Esophagus squamous epithelium (tissue), 5 donors: ENCODE results near the gene SMG7. TPM values are rescaled to one million over a fixed set of nuclear protein-coding genes. Genes with fewer than 3 reads are reported as not detected.
A peak's percentile ranks its signal among the peaks of the same experiment; 100 is the strongest.

Experiments used
- DNase-seq: peaks from one replicate; lab custom pipeline; 2025; lab: John Stamatoyannopoulos, UW
- H3K27ac ChIP-seq, 4 donors: fragments of 200-600 bp; sonication (generic); one replicate each; pipeline ENCODE4 v1.5.1; 2016 to 2019; ENCODE audit warnings: mild to moderate bottlenecking in 1 of 4
- H3K27me3 ChIP-seq, 4 donors: fragments of 200-600 bp; sonication (generic); 1 replicate in 3 of 4; 2 replicates in 1 of 4; pipeline versions ENCODE4 v1.5.1 to v1.6.0; 2017 to 2021; ENCODE audit warnings: antibody characterized with exemption in 1 of 4
- H3K36me3 ChIP-seq, 3 donors: fragments of 200-600 bp; sonication (generic); one replicate each; pipeline ENCODE4 v1.5.1; 2016 to 2019
- H3K4me1 ChIP-seq, 3 donors: fragments of 200-600 bp; sonication (generic); one replicate each; pipeline ENCODE4 v1.5.1; 2017 to 2019
- H3K4me3 ChIP-seq, 4 donors: fragments of 200-600 bp; sonication (generic); 1 replicate in 3 of 4; 2 replicates in 1 of 4; pipeline ENCODE4 v1.5.1; 2016 to 2019; ENCODE audit warnings: mild to moderate bottlenecking in 2 of 4, moderate library complexity in 1 of 4
- H3K9me3 ChIP-seq, 3 donors: fragments of 200-600 bp; sonication (generic); one replicate each; pipeline ENCODE4 v1.5.1; 2016 to 2019
- CTCF ChIP-seq, 6 experiments: fragments of 450-650 bp in 4 of 6; fragments of 200-600 bp in 2 of 6; sonication (generic) in 2 of 6; IDR thresholded peaks; one replicate each; pipeline ENCODE4 v1.5.1; 2016 to 2019; ENCODE audit warnings: antibody characterized with exemption in 6 of 6, mild to moderate bottlenecking in 4 of 6, moderate library complexity in 4 of 6
- POLR2A ChIP-seq, 4 donors: fragments of 450-650 bp; IDR thresholded peaks; one replicate each; pipeline ENCODE4 v1.6.1; 2017; ENCODE audit warnings: antibody characterized with exemption in 4 of 4, mild to moderate bottlenecking in 4 of 4, moderate library complexity in 3 of 4
- WGBS, 2 donors: methylation state at CpG; one replicate each; pipeline ENCODE4 v1.1.5; 2018; 5-methylcytosine and 5-hydroxymethylcytosine counted together
- intact Hi-C: fragments of 100-400 bp; cut with DNase I; formaldehyde crosslinking; loops from one replicate; pipeline ENCODE4 v1.15.0; 2022
- total RNA-seq, 4 donors: library from RNA; depleted of rRNA; stranded (reverse); fragments of >200 nt; gene quantifications; one replicate each; pipeline ENCODE4 v1.1.0, GENCODE V29; 2016
- donor health status: DM: yes; HTN: yes; CAD: no.

The SMG7 gene
- total RNA-seq, 4 donors from 2014 or later, result 15.8 to 46.5 (median 35.3) TPM

DNA sequence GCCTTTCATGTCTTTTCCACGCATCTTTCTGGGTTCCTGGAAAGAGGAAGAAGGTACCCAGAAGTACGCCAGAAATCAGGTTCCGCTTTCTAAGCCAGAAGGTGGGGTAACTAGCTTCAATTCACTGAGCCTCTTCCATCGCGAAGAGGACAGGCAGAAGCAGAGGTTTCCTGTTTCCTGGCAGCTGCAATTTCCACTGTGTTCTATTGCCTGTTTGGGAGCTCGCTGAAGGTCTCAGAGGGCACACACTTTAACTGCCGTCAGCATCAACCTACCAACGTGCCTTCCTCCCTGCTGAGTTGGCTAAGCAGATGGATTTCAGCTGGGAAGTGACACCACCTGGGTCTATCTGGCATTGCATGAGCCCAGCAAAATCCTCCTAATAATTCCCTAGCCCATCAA, 108.0 kb downstream of the SMG7 start:
- intact Hi-C loops, result no loop called here
- 32 to 66% methylated on average over 5 to 8 of the region's 8 CpGs for WGBS, 2 donors
- DNase-seq, result no peak
- no peak for TF ChIP-seq POLR2A (IDR thresholded peaks at IDR 0.05)
- TF ChIP-seq CTCF (IDR thresholded peaks at IDR 0.05), result no peak
- Histone ChIP-seq H3K27me3 (no peaks in the 10 kb centered on the region), H3K4me1 (peaks cover 0 to 11% (median 0%) of the 10 kb centered on the region in 3 donors), H3K4me3 (no peak overlapping the region), H3K27ac (peak overlapping the region in 2 of 4 donors; percentile 36 to 54), H3K9me3 (no peaks in the 10 kb centered on the region), H3K36me3 (no peaks in the 10 kb centered on the region)

DNA sequence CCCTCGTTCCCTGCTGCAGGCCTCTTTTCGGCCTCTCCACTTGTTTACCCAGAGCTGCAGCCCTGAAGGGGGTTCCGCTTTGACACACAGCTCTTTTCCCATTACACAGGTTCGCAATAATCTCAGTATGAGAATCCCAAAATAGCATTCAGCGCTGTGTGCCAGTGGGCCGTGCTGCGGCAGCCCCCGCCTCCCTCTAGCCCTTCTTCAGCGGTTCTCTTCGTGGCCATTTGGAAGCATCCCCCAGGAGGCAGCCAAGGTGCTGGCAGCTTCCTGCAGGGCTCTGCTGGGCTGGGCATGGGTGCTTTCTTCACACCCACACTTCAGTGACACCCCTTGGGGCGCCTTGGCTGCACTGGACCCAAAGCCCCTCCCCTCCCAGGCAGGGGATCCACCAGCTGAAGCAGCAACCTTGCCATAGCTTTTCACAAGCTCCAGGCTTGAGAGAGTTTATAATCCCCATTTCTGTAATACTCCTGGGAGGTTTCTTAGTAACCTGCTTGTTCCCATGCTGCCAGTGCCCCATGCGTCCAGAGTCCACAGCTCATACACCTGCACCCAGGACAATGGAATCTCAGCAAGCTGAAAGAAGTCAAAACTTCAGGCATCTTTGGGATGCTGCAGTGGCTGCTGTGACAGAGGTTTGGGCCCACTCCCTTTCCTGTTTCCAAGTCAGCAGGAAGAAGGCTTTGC, 109.9 kb downstream of the SMG7 start:
- WGBS, 2 donors, result 86 to 87% methylated on average over 9 to 12 of the region's 12 CpGs

GRCh38 chr1:183583466-183583865, 111.2 kb downstream of the SMG7 start:
- intact Hi-C loops, result no loop called here
- no peak for TF ChIP-seq CTCF (IDR thresholded peaks at IDR 0.05)
- TF ChIP-seq POLR2A (IDR thresholded peaks at IDR 0.05), result no peak
- peak overlapping the region in 1 of 4 donors; percentile 74 for H3K27ac ChIP-seq
- H3K4me1 ChIP-seq, result peaks cover 0 to 8% (median 0%) of the 10 kb centered on the region in 3 donors
- no peaks in the 10 kb centered on the region for H3K9me3 ChIP-seq
- no peaks in the 10 kb centered on the region for H3K36me3 ChIP-seq
- no peak overlapping the region for H3K4me3 ChIP-seq
- H3K27me3 ChIP-seq, result no peaks in the 10 kb centered on the region
- DNase-seq, result no peak
- WGBS, 2 donors, result 60 to 62% methylated on average over 6 of the region's 6 CpGs

More for the DNA sequence above, 109.9 kb downstream of the SMG7 start:
- Histone ChIP-seq H3K4me3 (no peak overlapping the region), H3K27ac (peak overlapping the region in 1 of 4 donors; percentile 74), H3K27me3 (no peaks in the 10 kb centered on the region), H3K36me3 (no peaks in the 10 kb centered on the region), H3K9me3 (no peaks in the 10 kb centered on the region), H3K4me1 (peaks cover 0 to 8% (median 0%) of the 10 kb centered on the region in 3 donors)
- intact Hi-C loops, result no loop called here
- TF ChIP-seq CTCF (IDR thresholded peaks at IDR 0.05) (no peak), POLR2A (IDR thresholded peaks at IDR 0.05) (no peak)
- no peak for DNase-seq

DNA sequence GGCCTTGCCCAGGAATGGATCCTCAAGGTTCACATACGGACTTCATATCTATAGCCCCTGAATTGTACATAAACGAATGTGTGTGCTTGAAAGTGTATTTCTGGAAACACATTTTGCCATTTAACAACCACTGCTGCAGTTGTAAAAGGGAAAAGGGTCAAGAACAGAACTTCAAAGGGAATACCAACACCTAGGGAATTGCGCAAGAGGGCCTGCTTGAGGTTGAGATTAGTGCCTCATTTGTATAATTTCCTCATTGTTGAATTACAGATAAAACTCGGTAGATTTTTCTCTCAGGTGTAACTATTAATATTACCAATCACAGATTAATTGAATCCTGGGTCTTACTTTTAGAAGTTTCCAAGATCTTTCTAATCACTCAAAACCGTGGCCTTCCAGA, 111.8 kb downstream of the SMG7 start:
- Histone ChIP-seq H3K4me1 (peaks cover 0 to 14% (median 0%) of the 10 kb centered on the region in 3 donors), H3K36me3 (no peaks in the 10 kb centered on the region), H3K27ac (no peak overlapping the region), H3K9me3 (no peaks in the 10 kb centered on the region), H3K4me3 (no peak overlapping the region), H3K27me3 (no peaks in the 10 kb centered on the region)
- DNase-seq, result no peak
- 63 to 80% methylated on average over 5 of the region's 5 CpGs for WGBS, 2 donors
- TF ChIP-seq CTCF (IDR thresholded peaks at IDR 0.05), result no peak
- no peak for TF ChIP-seq POLR2A (IDR thresholded peaks at IDR 0.05)
- intact Hi-C loops, result no loop called here

DNA sequence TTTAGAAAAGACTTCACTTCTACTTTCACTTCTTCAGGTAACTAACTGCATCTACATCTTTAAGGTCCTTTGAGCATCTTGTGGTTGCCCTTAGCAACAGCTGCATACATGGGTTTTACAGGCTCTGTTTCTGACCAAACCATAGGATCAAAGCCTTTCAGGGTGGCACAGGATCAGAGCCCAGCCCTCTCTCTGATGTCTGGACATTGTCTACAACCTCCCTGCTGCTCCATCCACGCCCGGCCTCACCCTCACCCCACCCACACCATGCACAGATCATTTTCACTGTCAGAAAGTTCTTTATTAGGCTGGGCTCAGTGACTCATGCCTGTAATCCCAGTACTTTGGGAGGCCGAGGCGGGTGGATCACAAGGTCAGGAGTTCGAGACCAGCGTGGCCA, 112.7 kb downstream of the SMG7 start:
- DNase-seq, result no peak
- H3K4me3 ChIP-seq, result no peak overlapping the region
- intact Hi-C loops, result no loop called here
- H3K4me1 ChIP-seq, result peaks cover 0 to 23% (median 3%) of the 10 kb centered on the region in 3 donors
- WGBS, 2 donors, result 83 to 92% methylated on average over 2 to 3 of the region's 6 CpGs
- TF ChIP-seq CTCF (IDR thresholded peaks at IDR 0.05) (no peak), POLR2A (IDR thresholded peaks at IDR 0.05) (no peak)
- no peak overlapping the region for H3K27ac ChIP-seq
- no peaks in the 10 kb centered on the region for H3K9me3 ChIP-seq
- no peaks in the 10 kb centered on the region for H3K36me3 ChIP-seq
- no peaks in the 10 kb centered on the region for H3K27me3 ChIP-seq
